Measurements from ENCODE around the gene GSX1.

Gene GSX1

GRCh38 chr13:27792393-27793218 lies at the start of gene GSX1:
Gene GSX1, plus strand, starts transcription at chr13:27792483. Its CDS starts 208 bp downstream, at chr13:27792691.
- Histone ChIP-seq H3K27ac (ENCODE audit: extremely low read depth, low read depth, low read length) (no peak within 1 kb of the TSS), H3K4me1 (ENCODE audit: control insufficient read depth, insufficient read depth, low read length) (no peaks in the 10 kb centered on the region; the same call in 1 of the 2 replicates), H3K36me3 (ENCODE audit: control insufficient read depth in 2 of 2, insufficient read depth in 1 of 2, low read length in 2 of 2) (no peaks in the 10 kb centered on the region), H3K4me3 (ENCODE audit: low read depth, low read length) (peak within 1 kb of the TSS; percentile 12), H3K9me3 (ENCODE audit: control insufficient read depth, insufficient read depth, low read depth, low read length) (no peaks in the 10 kb centered on the region)
- CTCF ChIA-PET: interaction anchor here (0.6 to 0.7 kb wide), 2 partner anchors 50 to 190 kb away, joined by 3 read pairs; no protein-coding TSS in a partner anchor
- POLR2A ChIA-PET: no interaction called here
- TF ChIP-seq KLF10 (tag by site-specific recombination; IDR thresholded peaks at IDR 0.05) (no peak), ZNF335 (tag by site-specific recombination; conservative IDR thresholded peaks at IDR 0.05) (peak; percentile 63), CTCF (tag by site-specific recombination; IDR thresholded peaks at IDR 0.05) (0 out of 2 replicates have a peak, but pooled peaks have one; percentile 16), ZSCAN30 (tag by site-specific recombination; IDR thresholded peaks at IDR 0.05) (0 out of 2 replicates have a peak, but pooled peaks have one; percentile 54), KLF7 (tag by site-specific recombination; IDR thresholded peaks at IDR 0.05; ENCODE audit: borderline replicate concordance) (peak; percentile 84), MEIS1 (CRISPR knock-in tag; IDR thresholded peaks at IDR 0.05; ENCODE audit: borderline replicate concordance) (no peak), ZIC2 (tag by site-specific recombination; IDR thresholded peaks at IDR 0.05) (peak; percentile 84), ZNF549 (tag by site-specific recombination; IDR thresholded peaks at IDR 0.05) (0 out of 2 replicates have a peak, but pooled peaks have one; percentile 15), KLF16 (tag by site-specific recombination; IDR thresholded peaks at IDR 0.05) (no peak), PBX3 (CRISPR knock-in tag; IDR thresholded peaks at IDR 0.05) (peak; percentile 61; the same call in 1 of the 2 replicates), ZBTB11 (tag by site-specific recombination; conservative IDR thresholded peaks at IDR 0.05; ENCODE audit: low read depth) (no peak), ZNF529 (tag by site-specific recombination; IDR thresholded peaks at IDR 0.05; ENCODE audit: insufficient replicate concordance) (no peak), KLF8 (tag by site-specific recombination; IDR thresholded peaks at IDR 0.05) (peak; percentile 45; the same call in 1 of the 2 replicates), ZNF473 (tag by site-specific recombination; IDR thresholded peaks at IDR 0.05) (no peak), TSHZ1 (tag by site-specific recombination; IDR thresholded peaks at IDR 0.05; ENCODE audit: borderline replicate concordance) (no peak), SP2 (tag by site-specific recombination; IDR thresholded peaks at IDR 0.05) (0 out of 2 replicates have a peak, but pooled peaks have one; percentile 18), ZNF629 (tag by site-specific recombination; IDR thresholded peaks at IDR 0.05) (0 out of 2 replicates have a peak, but pooled peaks have one; percentile 7), ZBTB21 (tag by site-specific recombination; IDR thresholded peaks at IDR 0.05) (no peak), ZNF521 (tag by site-specific recombination; IDR thresholded peaks at IDR 0.05) (no peak), ZNF488 (tag by site-specific recombination; IDR thresholded peaks at IDR 0.05) (0 out of 2 replicates have a peak, but pooled peaks have one; percentile 59), ZNF341 (tag by site-specific recombination; IDR thresholded peaks at IDR 0.05; ENCODE audit: low read depth) (0 out of 2 replicates have a peak, but pooled peaks have one; percentile 24), ZNF830 (tag by site-specific recombination; IDR thresholded peaks at IDR 0.05; ENCODE audit: low read depth) (no peak), ZNF354C (tag by site-specific recombination; IDR thresholded peaks at IDR 0.05; ENCODE audit: borderline replicate concordance, low read depth) (no peak), GLIS2 (tag by site-specific recombination; IDR thresholded peaks at IDR 0.05) (no peak; the same call in 1 of the 2 replicates), ZNF843 (tag by site-specific recombination; IDR thresholded peaks at IDR 0.05) (no peak)
